HepG2 (cell line): ENCODE measurements around the gene RPS19. TPM values are rescaled to one million over a fixed set of nuclear protein-coding genes. Genes with fewer than 3 reads are reported as not detected.

Experiments used
- HNF4A ChIP-seq: sonication (generic); formaldehyde crosslinking; IDR thresholded peaks from 2 replicates; pipeline ENCODE4 v1.4.0; 2020; ENCODE audit warnings: missing genetic modification reagents
- MBNL3 ChIP-seq: fragments of 250-450 bp; sonication (Bioruptor Pico); conservative IDR thresholded peaks from 2 replicates; pipeline ENCODE4 v1.8.0; 2022; ENCODE audit warnings: mild to moderate bottlenecking, inconsistent platforms
- NKX3-1 ChIP-seq: sonication (generic); formaldehyde crosslinking; IDR thresholded peaks from 2 replicates; pipeline ENCODE4 v1.5.0; 2020; ENCODE audit warnings: missing genetic modification reagents
- PTBP1 ChIP-seq: fragments of 200-400 bp; formaldehyde crosslinking; IDR thresholded peaks from 2 replicates; pipeline ENCODE4 v1.6.1; 2018; ENCODE audit warnings: low read length, low read depth; ENCODE audit not compliant: poor library complexity, severe bottlenecking
- RFX5 ChIP-seq: IDR thresholded peaks from 2 replicates; pipeline ENCODE4 v1.6.1; 2011; ENCODE audit warnings: low read depth, low read length, improper control_type of control experiment
- SAFB2 ChIP-seq: sonication (generic); formaldehyde crosslinking; IDR thresholded peaks from 2 replicates; pipeline ENCODE4 v1.5.1; 2020; ENCODE audit warnings: missing genetic modification reagents, low read depth, mild to moderate bottlenecking, borderline replicate concordance
- SIN3B ChIP-seq: fragments of 150-350 bp; IDR thresholded peaks from 2 replicates; pipeline ENCODE4 v1.6.1; 2014; ENCODE audit warnings: low read length
- SNRNP70 ChIP-seq: fragments of 200-400 bp; formaldehyde crosslinking; IDR thresholded peaks from 2 replicates; pipeline ENCODE4 v1.6.1; 2017; ENCODE audit warnings: mild to moderate bottlenecking, low read depth, low read length, moderate library complexity
- ZIK1 ChIP-seq: sonication (generic); formaldehyde crosslinking; IDR thresholded peaks from 2 replicates; pipeline ENCODE4 v1.5.0; 2020; ENCODE audit warnings: mild to moderate bottlenecking, low read depth, missing genetic modification reagents, borderline replicate concordance
- ZNF20 ChIP-seq: sonication (generic); formaldehyde crosslinking; IDR thresholded peaks from 2 replicates; pipeline ENCODE4 v1.4.0; 2020; ENCODE audit warnings: mild to moderate bottlenecking, moderate library complexity, missing genetic modification reagents
- ZNF562 ChIP-seq: sonication (generic); formaldehyde crosslinking; IDR thresholded peaks from 2 replicates; pipeline ENCODE4 v1.8.0; 2022; ENCODE audit warnings: missing genetic modification reagents, borderline replicate concordance
- ZNF768 ChIP-seq: sonication (generic); formaldehyde crosslinking; IDR thresholded peaks from 2 replicates; pipeline ENCODE4 v1.4.0; 2020; ENCODE audit warnings: missing genetic modification reagents
- ZNF878 ChIP-seq: sonication (generic); formaldehyde crosslinking; IDR thresholded peaks from 2 replicates; pipeline ENCODE4 v1.8.1; 2023; ENCODE audit warnings: mild to moderate bottlenecking, missing genetic modification reagents, moderate library complexity
- ZSCAN21 ChIP-seq: sonication (generic); formaldehyde crosslinking; IDR thresholded peaks from 2 replicates; pipeline ENCODE4 v1.8.0; 2022; ENCODE audit warnings: mild to moderate bottlenecking, missing genetic modification reagents, moderate library complexity, borderline replicate concordance
- ZZZ3 ChIP-seq: sonication (generic); formaldehyde crosslinking; IDR thresholded peaks from 2 replicates; pipeline ENCODE4 v1.4.0; 2020; ENCODE audit warnings: missing genetic modification reagents, mild to moderate bottlenecking, borderline replicate concordance
- polyA plus RNA-seq, 8 experiments: library from polyadenylated mRNA; depleted of rRNA in 3 of 8; stranded (reverse) in 7 of 8; unstranded in 1 of 8; fragments of >200 nt; fragmentation: Illumina TruSeq in 4 of 8; extraction: Trizol in 4 of 8; gene quantifications; 2 replicates each; pipeline versions ENCODE4 v1.2.1 to v1.2.3, GENCODE V29; 2011 to 2016; ENCODE audit warnings: low read depth in 4 of 8, missing spikeins in 1 of 8, mixed read lengths in 1 of 8; ENCODE audit not compliant: insufficient read depth in 1 of 8
- total RNA-seq, 5 experiments: library from RNA; depleted of rRNA; stranded (reverse); fragments of >200 nt; fragmentation: Illumina TruSeq; extraction: Trizol; gene quantifications; 2 replicates each; pipeline ENCODE4 v1.2.3, GENCODE V29; 2016; ENCODE audit warnings: low read depth in 1 of 5
- TF ChIP-seq, protein P1 (sequence below): sonication (generic); formaldehyde crosslinking; IDR thresholded peaks from 2 replicates; pipeline ENCODE4 v1.4.0; 2020; ENCODE audit warnings: missing genetic modification reagents, borderline replicate concordance
- TF ChIP-seq, protein P2 (sequence below): sonication (generic); formaldehyde crosslinking; IDR thresholded peaks from 2 replicates; pipeline ENCODE4 v1.4.0; 2020; ENCODE audit warnings: low read depth, mild to moderate bottlenecking, missing genetic modification reagents

Gene RPS19
- total and polyA plus RNA-seq, 2 of the 13 experiments (the other 11 are each of a cell fraction or from before 2014, with no cell fraction given) = 1,983 to 4,758 TPM

DNA sequence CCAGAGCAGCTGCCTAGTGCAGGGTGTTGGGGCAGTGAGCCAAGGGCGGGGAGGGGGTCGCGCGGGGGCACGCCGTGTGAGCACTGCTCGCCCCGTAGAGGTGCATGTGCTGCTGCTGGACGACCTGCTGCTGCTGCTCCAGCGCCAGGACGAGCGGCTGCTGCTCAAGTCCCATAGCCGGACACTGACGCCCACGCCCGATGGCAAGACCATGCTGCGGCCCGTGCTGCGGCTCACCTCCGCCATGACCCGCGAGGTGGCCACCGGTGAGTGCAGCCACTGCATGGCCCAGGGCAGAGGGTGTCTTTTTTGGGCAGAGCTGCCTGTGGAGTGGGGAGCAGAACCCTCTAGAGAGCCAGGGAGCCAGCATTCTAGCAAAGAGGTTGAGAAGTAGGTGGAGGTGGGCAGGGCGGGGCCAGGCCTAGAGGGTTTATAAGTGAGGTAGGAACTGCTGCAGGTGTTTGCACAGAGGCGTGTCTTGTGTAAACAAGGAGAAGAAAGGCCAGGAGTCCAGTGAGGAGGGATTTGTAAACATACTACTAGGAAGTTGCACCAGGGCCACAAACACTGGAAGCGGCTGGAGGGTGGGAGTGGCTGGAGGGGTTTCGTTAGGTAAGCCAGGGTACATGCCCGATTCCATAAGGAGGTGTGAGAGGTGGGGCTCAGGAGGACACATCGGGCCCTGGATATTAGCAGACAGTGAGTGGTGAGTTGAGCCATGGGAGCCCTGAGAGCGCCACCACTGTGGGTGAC lies 44.2 kb downstream of the RPS19 start (continued):
- TF ChIP-seq NKX3-1 (CRISPR knock-in tag) = no peak
- TF ChIP-seq SAFB2 (CRISPR knock-in tag) = no peak
- no peak for TF ChIP-seq ZNF768
- no peak for TF ChIP-seq RFX5
- peak; percentile 80 for TF ChIP-seq HNF4A (CRISPR knock-in tag)
- TF ChIP-seq, protein P1, sequence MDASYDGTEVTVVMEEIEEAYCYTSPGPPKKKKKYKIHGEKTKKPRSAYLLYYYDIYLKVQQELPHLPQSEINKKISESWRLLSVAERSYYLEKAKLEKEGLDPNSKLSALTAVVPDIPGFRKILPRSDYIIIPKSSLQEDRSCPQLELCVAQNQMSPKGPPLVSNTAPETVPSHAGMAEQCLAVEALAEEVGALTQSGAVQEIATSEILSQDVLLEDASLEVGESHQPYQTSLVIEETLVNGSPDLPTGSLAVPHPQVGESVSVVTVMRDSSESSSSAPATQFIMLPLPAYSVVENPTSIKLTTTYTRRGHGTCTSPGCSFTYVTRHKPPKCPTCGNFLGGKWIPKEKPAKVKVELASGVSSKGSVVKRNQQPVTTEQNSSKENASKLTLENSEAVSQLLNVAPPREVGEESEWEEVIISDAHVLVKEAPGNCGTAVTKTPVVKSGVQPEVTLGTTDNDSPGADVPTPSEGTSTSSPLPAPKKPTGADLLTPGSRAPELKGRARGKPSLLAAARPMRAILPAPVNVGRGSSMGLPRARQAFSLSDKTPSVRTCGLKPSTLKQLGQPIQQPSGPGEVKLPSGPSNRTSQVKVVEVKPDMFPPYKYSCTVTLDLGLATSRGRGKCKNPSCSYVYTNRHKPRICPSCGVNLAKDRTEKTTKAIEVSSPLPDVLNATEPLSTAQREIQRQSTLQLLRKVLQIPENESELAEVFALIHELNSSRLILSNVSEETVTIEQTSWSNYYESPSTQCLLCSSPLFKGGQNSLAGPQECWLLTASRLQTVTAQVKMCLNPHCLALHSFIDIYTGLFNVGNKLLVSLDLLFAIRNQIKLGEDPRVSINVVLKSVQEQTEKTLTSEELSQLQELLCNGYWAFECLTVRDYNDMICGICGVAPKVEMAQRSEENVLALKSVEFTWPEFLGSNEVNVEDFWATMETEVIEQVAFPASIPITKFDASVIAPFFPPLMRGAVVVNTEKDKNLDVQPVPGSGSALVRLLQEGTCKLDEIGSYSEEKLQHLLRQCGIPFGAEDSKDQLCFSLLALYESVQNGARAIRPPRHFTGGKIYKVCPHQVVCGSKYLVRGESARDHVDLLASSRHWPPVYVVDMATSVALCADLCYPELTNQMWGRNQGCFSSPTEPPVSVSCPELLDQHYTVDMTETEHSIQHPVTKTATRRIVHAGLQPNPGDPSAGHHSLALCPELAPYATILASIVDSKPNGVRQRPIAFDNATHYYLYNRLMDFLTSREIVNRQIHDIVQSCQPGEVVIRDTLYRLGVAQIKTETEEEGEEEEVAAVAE (CRISPR knock-in tag) = no peak
- no peak for TF ChIP-seq PTBP1
- TF ChIP-seq MBNL3 (CRISPR knock-in tag) = no peak
- no peak for TF ChIP-seq ZIK1 (CRISPR knock-in tag)
- no peak for TF ChIP-seq SIN3B
- TF ChIP-seq ZNF20 = no peak
- TF ChIP-seq, protein P2, sequence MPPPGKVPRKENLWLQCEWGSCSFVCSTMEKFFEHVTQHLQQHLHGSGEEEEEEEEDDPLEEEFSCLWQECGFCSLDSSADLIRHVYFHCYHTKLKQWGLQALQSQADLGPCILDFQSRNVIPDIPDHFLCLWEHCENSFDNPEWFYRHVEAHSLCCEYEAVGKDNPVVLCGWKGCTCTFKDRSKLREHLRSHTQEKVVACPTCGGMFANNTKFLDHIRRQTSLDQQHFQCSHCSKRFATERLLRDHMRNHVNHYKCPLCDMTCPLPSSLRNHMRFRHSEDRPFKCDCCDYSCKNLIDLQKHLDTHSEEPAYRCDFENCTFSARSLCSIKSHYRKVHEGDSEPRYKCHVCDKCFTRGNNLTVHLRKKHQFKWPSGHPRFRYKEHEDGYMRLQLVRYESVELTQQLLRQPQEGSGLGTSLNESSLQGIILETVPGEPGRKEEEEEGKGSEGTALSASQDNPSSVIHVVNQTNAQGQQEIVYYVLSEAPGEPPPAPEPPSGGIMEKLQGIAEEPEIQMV = no peak
- TF ChIP-seq ZSCAN21 = no peak
- TF ChIP-seq ZNF562 (CRISPR knock-in tag) = no peak
- no peak for TF ChIP-seq ZZZ3 (CRISPR knock-in tag)
- TF ChIP-seq SNRNP70 = no peak
- no peak for TF ChIP-seq ZNF878
